DMS153 (cell line): Measurements from ENCODE around the gene NBR1.
A peak's percentile ranks its signal among the peaks of the same experiment; 100 is the strongest.
"Not testable (repeated sequence)": the region's sequence is repeated elsewhere in the genome, so short reads cannot be mapped to it uniquely, and the experiment has no call there.

Source experiments
- DNase-seq: peaks from one replicate; lab custom pipeline; 2025; lab: John Stamatoyannopoulos, UW

NBR1 gene

DNA sequence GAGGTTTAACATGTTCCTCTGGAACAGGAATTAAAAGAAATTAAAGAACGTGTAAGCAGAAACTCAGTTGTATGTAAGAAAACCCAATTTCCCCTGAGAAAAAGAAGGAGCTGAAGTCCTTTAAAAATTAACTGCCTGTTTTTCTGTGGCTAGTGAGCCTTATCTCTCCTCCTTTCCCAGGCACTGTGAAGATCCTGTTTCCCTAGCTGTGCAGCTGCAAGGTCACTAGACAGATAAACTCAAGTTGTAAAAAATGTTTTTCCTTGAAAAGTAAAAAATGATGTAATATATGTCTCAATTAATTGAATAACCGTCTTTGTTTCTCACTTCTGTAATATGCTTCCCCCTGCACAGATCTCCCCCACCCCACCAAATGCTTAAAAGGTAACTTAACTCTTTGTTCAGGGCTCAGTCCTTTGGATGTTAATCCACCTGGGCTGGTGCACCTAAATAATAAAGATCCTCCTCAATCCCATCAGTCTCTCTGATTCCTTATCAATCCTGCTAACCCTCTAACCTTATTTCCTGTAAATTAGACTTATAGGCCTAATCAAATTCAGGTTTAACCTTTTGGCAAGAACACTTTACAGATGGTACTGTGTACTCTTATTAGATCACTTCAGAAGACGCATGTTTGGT lies 17.7 kb upstream of the NBR1 start:
- not testable (repeated sequence) for DNase-seq

DNA sequence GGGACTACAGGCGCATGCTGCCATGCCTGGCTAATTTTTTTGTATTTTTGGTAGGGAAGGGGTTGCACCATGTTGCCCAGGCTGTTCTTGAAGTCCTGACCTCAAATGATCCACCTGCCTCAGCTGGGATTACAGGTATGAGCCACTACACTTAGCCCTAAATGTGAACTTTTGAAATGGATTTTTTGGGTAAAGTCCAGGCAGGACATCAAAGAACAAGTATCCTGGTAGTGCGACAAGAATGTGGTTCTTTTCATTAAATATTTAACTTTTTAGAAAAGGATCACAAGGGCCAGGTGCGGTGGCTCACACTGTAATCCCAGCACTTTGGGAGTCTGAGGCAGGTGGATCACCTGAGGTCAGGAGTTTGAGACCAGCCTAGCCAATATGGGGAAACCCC lies 15.3 kb upstream of the NBR1 start:
- DNase-seq, result no peak

DNA sequence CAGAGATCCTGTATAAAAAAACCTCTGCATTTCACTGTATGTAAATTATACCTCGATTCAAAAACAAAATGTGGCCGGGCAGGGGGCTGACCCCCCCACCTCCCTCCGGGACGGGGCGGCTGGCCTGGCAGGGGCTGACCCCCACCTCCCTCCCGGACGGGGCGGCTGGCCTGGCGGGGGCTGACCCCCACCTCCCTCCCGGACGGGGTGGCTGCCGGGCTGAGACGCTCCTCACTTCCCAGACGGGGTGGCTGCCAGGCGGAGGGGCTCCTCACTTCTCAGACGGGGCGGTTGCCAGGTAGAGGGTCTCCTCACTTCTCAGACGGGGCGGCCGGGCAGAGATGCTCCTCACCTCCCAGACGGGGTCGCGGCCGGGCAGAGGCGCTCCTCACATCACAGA lies 11.8 kb upstream of the NBR1 start:
- DNase-seq, result not testable (repeated sequence)

DNA sequence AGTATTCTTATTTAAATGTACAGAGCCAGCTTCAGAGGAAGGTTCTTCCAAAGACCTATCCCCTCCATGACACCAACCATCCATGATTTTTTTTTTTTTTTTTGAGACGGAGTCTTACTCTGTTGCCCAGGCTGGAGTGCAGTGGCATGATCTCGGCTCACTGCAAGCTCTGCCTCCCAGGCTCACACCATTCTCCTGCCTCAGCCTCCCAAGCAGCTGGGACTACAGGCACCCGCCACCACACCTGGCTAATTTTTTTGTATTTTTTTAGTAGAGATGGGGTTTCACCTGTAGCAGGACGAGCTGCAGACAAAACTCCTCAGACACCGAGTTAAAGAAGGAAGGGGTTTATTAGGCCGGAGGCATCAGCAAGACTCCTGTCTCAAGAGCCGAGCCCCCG lies 11.1 kb upstream of the NBR1 start:
- DNase-seq, result not testable (repeated sequence)

DNA sequence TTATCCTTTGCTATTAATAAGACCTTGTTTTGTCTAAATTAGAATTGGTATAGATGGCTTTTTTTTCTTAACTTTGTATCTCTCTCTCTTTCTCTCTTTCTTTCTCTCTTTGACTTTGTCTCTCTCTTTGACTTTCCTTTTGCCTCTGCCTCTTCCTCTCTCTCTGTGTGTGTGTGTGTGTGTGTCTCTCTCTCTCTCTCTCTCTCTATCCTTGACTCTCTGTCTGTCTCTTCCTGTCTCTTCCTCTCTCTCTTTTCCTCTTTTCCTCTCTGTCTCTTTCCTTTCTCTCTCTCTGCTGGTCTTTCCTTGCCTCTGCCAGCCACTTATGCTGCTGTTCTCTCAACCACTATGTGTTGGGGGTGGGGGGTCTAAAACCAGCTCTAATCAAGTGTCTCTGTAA lies 5.0 kb upstream of the NBR1 start:
- not testable (repeated sequence) for DNase-seq

DNA sequence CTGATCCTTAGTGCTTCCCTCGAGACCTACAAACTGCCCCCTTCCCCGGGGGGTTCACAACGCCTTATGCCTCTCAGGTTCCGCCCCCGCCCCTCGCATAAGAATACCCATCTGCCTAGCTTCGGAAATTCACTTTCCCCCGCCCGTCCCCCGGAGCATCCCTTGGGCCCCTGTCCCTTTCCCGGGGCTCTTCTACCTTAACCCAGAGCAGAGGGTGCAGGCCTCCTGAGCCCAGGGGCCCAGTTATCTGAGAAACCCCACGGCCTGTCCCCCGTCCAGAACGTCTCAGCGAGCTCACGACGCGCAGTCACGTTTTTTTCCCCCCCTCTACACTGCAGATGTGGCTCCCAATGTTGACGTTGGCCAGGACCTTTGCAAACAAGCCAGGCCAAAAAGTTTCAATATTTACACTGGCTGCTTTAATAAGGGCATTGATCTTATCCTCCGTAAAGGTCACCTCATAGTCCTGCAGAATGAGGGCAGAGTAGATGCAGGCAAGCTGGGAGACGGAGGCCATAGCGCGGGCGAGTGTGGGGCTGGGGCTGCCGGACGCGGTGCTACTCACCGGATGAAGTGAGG lies 1.4 kb upstream of the NBR1 start:
- DNase-seq, result no peak

DNA sequence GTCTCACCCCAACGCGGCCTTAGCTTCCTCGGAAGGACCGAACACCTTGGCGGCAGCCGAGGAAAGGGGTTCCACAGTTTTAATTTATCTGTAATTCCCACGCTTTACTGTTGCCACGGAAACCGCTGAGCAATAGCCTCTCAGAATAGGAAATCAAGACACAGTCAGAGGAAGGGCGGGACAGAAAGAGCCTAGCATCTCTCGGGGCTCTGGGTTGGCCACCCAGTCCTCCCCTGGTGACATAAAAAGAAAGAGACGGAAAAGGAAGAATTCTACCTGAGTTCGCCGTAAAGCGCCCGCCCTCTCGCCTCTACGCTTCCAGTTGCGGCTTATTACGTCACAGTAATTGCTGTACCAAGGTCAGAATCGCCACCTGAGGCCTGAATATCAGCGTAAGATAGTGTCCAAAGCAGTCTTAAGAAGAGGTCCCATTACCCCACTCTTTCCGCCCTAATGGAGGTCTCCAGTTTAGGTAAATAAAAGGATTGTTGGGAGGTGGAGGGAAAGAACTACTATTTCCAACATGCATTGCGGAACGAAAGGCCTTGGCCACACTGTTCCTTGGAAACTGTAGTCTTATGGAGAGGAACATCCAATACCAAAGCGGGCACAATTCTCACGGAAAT lies 761 bp upstream of the NBR1 start:
- DNase-seq, result peak; percentile 96

DNA sequence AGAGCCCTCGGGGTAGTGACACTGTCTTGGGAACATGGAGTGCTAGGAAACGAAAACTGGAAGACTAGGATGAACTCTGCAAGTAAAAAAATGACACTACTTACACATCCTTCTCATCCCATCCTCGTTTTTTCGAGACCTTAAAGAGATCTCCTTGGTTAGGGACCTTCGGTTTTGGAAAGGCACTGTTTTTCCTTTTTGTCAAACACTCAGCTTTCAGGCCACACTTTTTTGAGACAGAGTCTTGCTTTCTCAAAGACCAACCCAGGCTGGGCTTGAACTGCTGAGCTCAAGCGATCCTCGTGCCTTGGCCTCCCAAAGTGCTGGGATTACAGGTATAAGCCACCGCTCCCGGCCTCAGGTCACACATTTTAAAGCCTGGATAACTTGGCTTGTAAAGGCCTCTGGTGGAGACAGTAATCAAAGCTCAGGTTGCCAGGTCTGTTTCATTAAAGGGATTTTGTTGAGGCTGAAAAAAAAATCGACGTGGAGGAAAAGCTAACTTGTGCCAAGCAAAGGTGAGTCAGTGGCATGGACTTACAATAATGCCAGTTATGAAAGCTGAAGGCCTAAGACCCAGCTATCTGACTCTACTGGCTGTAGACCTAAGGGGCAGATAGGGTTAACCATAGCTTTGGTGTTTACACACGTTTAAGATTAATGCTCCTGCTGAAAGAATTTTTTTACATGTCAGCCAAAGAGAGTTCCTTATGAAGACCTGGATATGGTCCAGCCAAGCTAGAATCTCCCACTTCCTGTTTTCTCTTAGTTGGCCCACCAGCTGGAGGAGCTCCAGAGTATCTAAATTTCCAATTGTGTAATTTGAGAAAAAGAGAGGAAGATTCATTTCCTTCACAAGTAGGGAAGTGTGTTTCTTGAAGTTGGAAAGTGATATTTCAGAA lies 823 bp downstream of the NBR1 start:
- DNase-seq, result peak; percentile 22

DNA sequence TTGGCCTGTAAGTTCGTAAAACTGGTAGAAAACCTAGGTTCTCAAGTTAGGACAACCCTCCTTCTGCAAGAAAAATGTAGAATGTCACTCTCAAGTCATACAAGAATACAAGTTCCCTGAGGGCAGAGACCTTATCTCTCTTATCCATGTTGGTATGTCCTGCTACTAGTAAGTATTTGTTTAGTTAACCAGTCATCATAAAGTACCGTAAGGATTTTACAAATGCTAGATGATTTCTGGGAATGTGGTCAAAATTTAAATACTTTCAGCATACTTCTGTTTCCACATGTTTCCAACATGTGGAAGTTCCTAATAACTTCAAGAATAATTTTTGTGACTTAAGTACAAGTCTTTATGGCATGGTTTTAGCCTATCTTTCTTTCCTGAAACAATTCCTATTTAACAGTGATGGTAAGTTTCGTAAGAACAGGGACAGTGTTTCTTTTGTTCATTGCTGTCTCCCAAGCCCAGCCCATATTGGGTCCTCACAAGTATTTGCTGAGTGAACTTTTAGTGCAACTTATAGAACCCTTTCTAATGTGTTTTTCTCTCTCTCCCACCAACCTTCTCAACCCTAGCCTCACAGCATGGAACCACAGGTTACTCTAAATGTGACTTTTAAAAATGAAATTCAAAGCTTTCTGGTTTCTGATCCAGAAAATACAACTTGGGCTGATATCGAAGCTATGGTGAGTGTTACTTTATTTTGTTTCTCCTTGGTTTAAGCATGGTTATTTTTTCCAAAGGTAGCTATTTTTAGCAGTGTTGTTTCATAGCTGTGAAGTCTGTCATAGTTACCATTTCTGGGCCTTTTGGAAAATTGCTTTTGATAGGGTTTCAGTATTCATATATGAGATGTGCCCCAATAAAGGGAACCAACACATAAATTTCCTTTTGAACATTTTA lies 4.5 kb downstream of the NBR1 start:
- no peak for DNase-seq

DNA sequence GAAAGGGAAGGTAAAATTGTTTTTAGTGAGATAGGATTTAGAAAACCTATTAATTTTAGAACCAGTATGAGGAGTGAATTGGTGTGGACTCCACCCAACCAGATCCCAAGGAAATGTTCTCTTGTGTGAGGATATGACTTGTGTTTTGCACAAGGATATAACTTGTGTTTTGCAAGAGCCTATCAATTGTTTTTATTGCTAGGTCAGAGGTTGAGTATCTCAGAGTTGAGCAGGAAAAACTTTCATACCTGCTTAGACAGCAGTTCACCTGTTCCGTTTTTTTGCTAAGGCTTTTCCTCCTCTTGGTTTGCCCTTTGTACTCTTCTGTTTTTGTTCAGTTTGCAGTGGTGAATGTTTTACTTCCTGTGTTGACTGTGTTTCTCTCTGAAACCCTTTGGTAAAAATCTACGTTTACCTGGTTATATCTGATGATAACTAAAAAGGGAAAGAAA lies 5.1 kb downstream of the NBR1 start:
- DNase-seq, result no peak

DNA sequence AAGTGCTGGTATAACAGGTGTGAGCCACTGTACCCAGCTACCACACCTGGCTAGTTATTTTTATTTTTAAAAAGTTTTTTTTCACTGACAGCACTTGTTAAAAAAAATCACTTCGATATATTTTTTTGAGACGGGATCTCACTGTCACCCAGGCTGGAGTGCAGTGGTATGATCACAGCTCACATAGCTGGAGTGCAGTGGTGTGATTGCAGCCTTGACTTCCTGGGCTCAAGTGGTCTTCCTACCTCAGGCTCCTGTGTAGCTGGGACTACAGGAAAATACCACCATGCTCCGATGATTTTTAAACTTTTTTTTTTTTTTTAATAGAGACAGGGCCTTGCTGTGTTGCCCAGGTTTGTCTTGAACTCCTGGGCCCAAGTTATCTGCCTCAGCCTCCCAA lies 12.9 kb downstream of the NBR1 start:
- DNase-seq, result no peak

DNA sequence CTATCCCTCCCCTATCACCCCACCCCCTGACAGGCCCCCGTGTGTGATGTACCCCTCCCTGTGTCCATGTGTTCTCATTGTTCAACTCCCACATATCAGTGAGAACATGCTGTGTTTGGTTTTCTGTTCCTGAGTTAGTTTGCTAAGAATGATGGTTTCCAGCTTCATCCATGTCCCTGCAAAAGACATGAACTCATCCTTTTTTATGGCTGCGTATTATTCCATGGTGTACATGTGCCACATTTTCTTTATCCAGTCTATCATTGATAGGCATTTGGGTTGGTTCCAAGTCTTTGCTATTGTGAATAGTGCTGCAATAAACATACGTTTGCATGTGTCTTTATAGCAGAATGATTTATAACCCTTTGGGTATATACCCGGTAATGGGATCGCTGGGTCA lies 15.6 kb downstream of the NBR1 start:
- not testable (repeated sequence) for DNase-seq

DNA sequence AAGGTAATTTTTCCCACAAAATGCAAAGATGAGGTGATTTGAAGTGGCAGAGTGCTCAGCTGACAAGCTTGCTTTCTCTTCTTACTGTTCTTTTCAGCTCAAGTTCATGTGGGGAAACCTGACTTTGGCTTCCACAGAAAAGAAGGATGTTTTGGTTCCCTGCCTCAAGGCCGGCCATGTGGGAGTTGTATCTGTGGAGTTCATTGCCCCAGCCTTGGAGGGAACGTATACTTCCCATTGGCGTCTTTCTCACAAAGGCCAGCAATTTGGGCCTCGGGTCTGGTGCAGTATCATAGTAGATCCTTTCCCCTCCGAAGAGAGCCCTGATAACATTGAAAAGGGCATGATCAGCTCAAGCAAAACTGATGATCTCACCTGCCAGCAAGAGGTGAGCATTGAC lies 22.2 kb downstream of the NBR1 start:
- DNase-seq, result no peak

DNA sequence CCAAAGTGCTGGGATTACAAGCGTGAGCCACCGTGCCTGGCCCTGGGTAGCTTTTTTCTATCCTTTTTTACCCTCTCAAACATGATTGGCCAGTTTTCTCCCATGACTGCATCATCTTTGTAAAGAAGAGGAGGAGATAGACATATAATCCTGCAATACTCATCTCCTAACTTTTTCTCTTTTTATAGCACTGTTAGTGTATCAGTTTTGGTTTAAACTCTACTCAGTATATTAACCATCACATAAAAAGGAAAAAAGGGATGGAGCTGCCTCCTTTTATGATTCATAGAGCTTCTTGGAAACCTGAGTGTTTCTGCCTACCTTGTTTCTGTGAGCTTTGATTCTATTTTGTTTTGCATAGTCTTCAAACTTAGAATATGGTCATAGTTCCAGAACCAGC lies 28.6 kb downstream of the NBR1 start:
- no peak for DNase-seq

DNA sequence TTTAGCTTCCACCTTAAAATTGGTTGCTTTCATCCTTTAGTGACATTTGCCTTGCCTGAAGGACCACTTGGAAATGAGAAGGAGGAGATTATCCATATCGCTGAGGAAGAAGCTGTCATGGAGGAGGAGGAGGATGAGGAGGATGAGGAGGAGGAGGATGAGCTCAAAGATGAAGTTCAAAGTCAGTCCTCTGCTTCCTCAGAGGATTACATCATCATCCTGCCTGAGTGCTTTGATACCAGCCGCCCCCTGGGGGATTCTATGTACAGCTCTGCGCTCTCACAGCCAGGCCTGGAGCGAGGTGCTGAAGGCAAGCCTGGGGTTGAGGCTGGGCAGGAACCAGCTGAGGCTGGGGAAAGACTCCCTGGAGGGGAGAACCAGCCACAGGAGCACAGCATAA lies 29.1 kb downstream of the NBR1 start:
- DNase-seq, result no peak

DNA sequence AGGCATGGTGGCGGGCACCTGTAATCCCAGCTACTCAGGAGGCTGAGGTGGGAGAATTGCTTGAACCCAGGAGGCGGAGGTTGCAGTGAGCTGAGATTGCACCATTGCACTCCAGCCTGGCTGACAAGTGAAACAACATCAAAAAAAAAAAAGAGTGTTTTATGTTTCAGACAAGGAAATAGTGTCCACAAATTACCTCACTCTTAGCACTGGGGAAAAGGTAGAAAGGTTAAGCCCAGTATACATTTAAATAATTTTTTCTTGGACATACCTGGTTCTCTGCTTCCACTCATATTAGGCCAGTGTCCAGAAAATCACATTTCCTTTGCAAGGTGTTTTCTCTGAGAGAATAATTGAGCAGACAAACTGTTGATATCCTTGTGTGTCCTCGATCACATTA lies 32.0 kb downstream of the NBR1 start:
- not testable (repeated sequence) for DNase-seq

DNA sequence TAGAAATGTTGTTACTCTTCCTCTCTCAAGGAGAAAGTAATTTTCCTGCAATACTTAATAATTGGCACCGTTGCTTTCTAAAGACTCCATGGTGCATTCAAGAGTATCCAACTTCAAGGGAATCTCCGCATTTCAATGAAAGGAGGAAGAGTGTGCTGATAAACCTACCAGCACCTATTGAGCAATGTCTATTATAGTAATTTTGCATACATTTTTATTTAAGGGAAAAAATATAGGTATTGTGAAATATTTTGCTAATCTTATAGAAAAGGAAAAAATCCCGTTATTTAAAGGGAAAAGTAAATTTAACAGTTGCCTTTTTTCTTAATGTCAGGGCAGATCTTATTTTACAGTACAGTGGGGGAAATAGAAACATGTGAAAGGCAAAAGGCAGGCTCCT lies 39.6 kb downstream of the NBR1 start:
- DNase-seq, result no peak

DNA sequence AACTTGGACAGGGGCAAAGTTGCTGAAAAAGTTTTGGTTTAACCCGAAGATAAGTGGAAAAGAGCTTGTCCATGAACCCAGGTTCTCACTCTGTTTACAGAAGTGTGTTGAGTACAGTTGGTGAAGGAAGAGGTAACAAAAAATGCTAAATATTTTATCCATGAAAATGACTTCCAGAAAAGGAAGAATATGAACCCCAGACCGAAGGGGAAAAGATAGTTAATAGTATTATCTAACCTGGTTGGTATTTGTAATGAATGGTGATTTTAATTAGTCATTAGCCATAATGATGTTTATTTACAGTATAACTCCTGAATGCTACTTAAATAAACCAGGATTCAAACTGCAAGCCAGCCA lies 40.1 kb downstream of the NBR1 start:
- no peak for DNase-seq

DNA sequence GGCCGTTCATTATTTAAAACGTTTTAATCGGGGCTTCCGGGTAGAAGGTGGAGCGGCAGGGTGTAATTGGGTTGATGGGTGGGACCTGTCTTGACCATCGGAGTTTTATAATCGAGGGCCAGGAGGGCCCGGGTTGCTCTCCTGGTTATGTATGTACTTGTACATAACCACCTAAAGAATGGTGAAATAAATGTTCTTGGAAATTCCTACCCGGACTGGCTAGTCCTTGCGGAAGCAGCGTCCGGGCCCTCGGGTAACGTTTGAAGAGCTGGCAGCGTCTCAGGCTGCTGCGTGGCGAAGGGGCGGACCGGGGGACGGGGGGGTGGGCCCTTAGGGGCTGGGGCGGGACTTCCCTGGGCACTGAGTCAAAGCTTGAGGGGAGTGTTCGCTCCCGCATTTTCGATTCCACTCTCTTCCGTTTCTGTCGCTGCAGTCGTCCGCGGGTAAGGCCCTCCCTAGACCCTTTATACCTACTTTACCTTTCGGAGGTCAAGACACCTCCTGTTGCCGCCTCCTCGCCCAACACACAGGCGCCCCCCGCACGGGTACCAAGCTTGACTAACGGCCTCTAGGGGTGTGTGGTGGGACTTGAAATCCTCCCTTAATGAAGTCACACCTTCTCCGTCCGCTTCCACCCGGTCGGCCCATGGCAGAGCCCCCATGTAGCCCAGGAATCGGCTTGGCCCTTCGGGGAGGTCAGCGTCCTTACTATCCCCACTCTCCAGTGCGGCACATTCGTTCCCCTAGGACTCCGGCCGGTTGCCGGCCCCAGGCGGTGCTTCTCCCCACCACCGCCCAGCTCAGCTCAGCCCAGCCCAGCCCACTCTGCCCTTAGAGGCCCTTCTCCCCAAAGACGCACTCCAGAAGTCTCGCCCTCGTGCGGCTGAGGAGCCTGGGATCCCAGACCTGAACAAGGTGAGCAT lies 40.7 kb downstream of the NBR1 start, which contains the start of gene TMEM106A:
Gene TMEM106A (plus strand): TSS at position 396 of the 923 bp plus-strand sequence. CDS start 1,167 bp downstream, outside the sequence.
- peak; percentile 1 for DNase-seq
